Stomach (tissue), 4 donors: ENCODE data around the gene NTPCR.

Experiments
- EP300 ChIP-seq: sonication (generic); formaldehyde crosslinking; IDR thresholded peaks from one replicate; pipeline ENCODE4 v1.6.1; 2017; ENCODE audit warnings: antibody characterized with exemption
- TF ChIP-seq, protein P1 (sequence below), 7 experiments: fragments of 450-650 bp in 4 of 7; fragments of 200-600 bp in 3 of 7; sonication (generic) in 3 of 7; IDR thresholded peaks; one replicate each; pipeline ENCODE4 v1.5.1; 2016 to 2019; ENCODE audit warnings: antibody characterized with exemption in 7 of 7, control low read depth in 2 of 7, mild to moderate bottlenecking in 1 of 7

DNA sequence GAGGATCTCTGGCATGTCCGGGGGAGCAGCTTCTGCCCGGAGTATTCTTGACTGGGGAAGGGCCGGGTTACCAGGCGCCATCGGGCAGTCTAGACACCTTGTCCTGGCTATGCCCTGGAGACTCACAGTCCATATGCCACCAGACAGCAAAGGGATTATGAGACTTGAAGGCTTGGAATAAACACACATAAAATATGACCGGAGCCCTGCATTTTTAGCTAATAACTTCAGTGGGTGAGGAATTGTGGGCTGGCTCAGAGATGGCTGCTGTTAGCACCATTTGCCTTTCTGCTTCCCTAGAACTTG, 15.5 kb downstream of the NTPCR start:
- TF ChIP-seq, protein P1, sequence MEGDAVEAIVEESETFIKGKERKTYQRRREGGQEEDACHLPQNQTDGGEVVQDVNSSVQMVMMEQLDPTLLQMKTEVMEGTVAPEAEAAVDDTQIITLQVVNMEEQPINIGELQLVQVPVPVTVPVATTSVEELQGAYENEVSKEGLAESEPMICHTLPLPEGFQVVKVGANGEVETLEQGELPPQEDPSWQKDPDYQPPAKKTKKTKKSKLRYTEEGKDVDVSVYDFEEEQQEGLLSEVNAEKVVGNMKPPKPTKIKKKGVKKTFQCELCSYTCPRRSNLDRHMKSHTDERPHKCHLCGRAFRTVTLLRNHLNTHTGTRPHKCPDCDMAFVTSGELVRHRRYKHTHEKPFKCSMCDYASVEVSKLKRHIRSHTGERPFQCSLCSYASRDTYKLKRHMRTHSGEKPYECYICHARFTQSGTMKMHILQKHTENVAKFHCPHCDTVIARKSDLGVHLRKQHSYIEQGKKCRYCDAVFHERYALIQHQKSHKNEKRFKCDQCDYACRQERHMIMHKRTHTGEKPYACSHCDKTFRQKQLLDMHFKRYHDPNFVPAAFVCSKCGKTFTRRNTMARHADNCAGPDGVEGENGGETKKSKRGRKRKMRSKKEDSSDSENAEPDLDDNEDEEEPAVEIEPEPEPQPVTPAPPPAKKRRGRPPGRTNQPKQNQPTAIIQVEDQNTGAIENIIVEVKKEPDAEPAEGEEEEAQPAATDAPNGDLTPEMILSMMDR (IDR thresholded peaks at IDR 0.05): no peak
- TF ChIP-seq EP300: no peak
